ENCODE results near the gene TOX2. TPM values are rescaled to one million over a fixed set of nuclear protein-coding genes. Genes with fewer than 3 reads are reported as not detected.

TOX2 gene
- total RNA-seq, 2 donors from 2014 or later: 2.4 to 3.4 TPM

DNA sequence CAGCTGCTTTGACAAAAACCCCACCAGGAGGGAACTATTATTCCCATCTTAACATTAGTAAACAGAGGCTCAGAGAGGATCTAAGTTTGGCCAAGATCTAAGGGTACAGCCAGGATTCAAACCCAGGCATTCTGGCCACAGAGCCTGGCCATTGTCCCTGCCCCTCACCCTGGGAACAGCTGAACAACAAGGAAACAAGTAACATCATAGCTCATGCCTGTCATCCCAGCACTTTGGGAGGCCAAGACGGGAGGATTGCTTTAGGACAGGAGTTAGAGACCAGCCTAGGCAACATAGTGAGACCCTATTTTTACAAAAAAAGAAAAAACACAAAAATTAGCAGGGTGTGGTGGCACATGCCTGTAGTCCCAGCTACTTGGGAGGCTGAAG, 27.5 kb downstream of the TOX2 start:
- Histone ChIP-seq H3K4me3 (ENCODE audit: low read length) (no peak overlapping the region), H3K9ac (ENCODE audit: extremely low read depth, low read length, poor library complexity, severe bottlenecking) (no peak overlapping the region), H3K9me3 (ENCODE audit: control insufficient read depth, low read length) (no peaks in the 10 kb centered on the region), H3K27ac (ENCODE audit: low read depth, low read length) (no peak overlapping the region), H3K36me3 (ENCODE audit: control insufficient read depth, insufficient read depth, low read length) (no peaks in the 10 kb centered on the region), H3K27me3 (ENCODE audit: control insufficient read depth, insufficient read depth, low read length, poor library complexity, severe bottlenecking) (no peaks in the 10 kb centered on the region), H3K4me1 (ENCODE audit: control insufficient read depth, insufficient read depth, low read length) (no peaks in the 10 kb centered on the region)
- WGBS, 2 experiments (ENCODE audit: insufficient coverage in 1 of 2, insufficient read length in 1 of 2): 89% methylated on average over 1 of the region's 1 CpG; no CpG with 5 or more reads in 1 of the 2 experiments
- Mint-ChIP-seq H3K36me3 (ENCODE audit: low read depth) (no peaks in the 10 kb centered on the region), H3K9me3 (no peaks in the 10 kb centered on the region), H3K27ac (no peak overlapping the region), H3K27me3 (ENCODE audit: insufficient read depth) (no peaks in the 10 kb centered on the region), H3K4me1 (peaks cover 16% of the 10 kb centered on the region), H3K4me3 (no peak overlapping the region)
- TF ChIP-seq, protein P1, sequence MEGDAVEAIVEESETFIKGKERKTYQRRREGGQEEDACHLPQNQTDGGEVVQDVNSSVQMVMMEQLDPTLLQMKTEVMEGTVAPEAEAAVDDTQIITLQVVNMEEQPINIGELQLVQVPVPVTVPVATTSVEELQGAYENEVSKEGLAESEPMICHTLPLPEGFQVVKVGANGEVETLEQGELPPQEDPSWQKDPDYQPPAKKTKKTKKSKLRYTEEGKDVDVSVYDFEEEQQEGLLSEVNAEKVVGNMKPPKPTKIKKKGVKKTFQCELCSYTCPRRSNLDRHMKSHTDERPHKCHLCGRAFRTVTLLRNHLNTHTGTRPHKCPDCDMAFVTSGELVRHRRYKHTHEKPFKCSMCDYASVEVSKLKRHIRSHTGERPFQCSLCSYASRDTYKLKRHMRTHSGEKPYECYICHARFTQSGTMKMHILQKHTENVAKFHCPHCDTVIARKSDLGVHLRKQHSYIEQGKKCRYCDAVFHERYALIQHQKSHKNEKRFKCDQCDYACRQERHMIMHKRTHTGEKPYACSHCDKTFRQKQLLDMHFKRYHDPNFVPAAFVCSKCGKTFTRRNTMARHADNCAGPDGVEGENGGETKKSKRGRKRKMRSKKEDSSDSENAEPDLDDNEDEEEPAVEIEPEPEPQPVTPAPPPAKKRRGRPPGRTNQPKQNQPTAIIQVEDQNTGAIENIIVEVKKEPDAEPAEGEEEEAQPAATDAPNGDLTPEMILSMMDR (conservative IDR thresholded peaks at IDR 0.05): no peak
- DNase-seq: no peak

DNA sequence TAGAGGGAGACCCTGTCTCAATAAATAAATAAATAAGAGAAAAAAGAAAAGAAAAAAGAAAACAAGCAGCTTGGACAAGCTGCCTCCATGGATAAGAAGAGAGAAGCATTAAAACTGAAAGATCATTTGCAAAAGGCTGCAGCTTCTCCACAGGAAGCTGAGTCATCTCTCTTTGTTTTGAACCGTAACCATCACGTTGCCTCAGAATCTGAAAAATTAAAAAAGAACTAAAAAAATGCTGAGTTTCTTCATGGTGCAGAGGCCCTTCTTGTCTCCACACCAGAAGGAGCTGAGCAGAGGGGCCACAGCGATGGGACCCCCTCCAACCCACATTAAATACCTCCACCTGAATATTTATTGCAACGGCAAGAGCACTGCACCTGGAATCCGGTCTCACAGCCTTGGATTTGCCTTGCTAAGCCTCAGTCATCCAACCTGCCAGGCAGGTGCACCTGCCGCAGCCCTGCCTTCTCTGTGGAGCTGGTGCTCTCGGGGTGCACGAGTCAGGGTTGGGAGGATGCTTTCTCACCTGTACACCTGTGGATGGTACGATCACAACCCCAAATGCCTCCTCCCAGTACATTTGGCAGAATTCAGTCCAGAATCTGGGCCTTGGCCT, 28.1 kb downstream of the TOX2 start:
- Histone ChIP-seq H3K9me3 (ENCODE audit: control insufficient read depth, low read length) (no peaks in the 10 kb centered on the region), H3K27me3 (ENCODE audit: control insufficient read depth, insufficient read depth, low read length, poor library complexity, severe bottlenecking) (no peaks in the 10 kb centered on the region), H3K36me3 (ENCODE audit: control insufficient read depth, insufficient read depth, low read length) (no peaks in the 10 kb centered on the region), H3K4me1 (ENCODE audit: control insufficient read depth, insufficient read depth, low read length) (no peaks in the 10 kb centered on the region), H3K27ac (ENCODE audit: low read depth, low read length) (no peak overlapping the region), H3K4me3 (ENCODE audit: low read length) (no peak overlapping the region), H3K9ac (ENCODE audit: extremely low read depth, low read length, poor library complexity, severe bottlenecking) (no peak overlapping the region)
- Mint-ChIP-seq H3K4me1 (peaks cover 19% of the 10 kb centered on the region), H3K27ac (peak overlapping the region; percentile 52), H3K4me3 (no peak overlapping the region), H3K9me3 (no peaks in the 10 kb centered on the region), H3K27me3 (ENCODE audit: insufficient read depth) (no peaks in the 10 kb centered on the region), H3K36me3 (ENCODE audit: low read depth) (no peaks in the 10 kb centered on the region)
- TF ChIP-seq, protein P1 (conservative IDR thresholded peaks at IDR 0.05): no peak
- WGBS, 2 experiments (ENCODE audit: insufficient coverage in 1 of 2, insufficient read length in 1 of 2): 67 to 82% methylated on average over 2 to 9 of the region's 9 CpGs
- DNase-seq: no peak

DNA sequence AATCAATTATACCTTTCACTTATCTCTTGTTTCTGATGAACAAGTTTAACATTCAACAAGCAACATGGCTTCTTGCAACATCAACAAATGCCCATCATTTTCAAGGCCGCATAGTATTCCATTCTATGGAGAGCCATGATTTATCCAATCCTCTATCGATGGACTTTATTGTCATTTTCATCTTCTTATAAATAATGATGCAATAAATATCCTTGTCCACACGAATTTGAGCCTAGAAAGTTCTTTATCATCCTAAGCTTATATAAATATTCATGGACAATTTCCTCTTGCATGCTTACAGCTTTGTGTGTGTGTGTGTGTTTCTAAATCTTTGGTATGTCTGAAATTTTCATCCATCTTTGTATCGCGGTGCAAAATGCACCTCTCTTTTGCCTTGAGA, 29.1 kb downstream of the TOX2 start:
- Histone ChIP-seq H3K36me3 (ENCODE audit: control insufficient read depth, insufficient read depth, low read length) (no peaks in the 10 kb centered on the region), H3K4me1 (ENCODE audit: control insufficient read depth, insufficient read depth, low read length) (no peaks in the 10 kb centered on the region), H3K27me3 (ENCODE audit: control insufficient read depth, insufficient read depth, low read length, poor library complexity, severe bottlenecking) (no peaks in the 10 kb centered on the region), H3K9me3 (ENCODE audit: control insufficient read depth, low read length) (no peaks in the 10 kb centered on the region), H3K4me3 (ENCODE audit: low read length) (no peak overlapping the region), H3K9ac (ENCODE audit: extremely low read depth, low read length, poor library complexity, severe bottlenecking) (no peak overlapping the region), H3K27ac (ENCODE audit: low read depth, low read length) (no peak overlapping the region)
- TF ChIP-seq, protein P1 (conservative IDR thresholded peaks at IDR 0.05): no peak
- H3K36me3 Mint-ChIP-seq (ENCODE audit: low read depth): no peaks in the 10 kb centered on the region
- H3K4me3 Mint-ChIP-seq: no peak overlapping the region
- DNase-seq: no peak
- H3K9me3 Mint-ChIP-seq: no peaks in the 10 kb centered on the region
- WGBS, 2 experiments (ENCODE audit: insufficient coverage in 1 of 2, insufficient read length in 1 of 2): 83 to 95% methylated on average over 3 to 4 of the region's 5 CpGs
- H3K27ac Mint-ChIP-seq: no peak overlapping the region
- H3K27me3 Mint-ChIP-seq (ENCODE audit: insufficient read depth): no peaks in the 10 kb centered on the region
- H3K4me1 Mint-ChIP-seq: peaks cover 24% of the 10 kb centered on the region
